ENCODE measurements around the gene ZFP2.

ZFP2 gene

DNA sequence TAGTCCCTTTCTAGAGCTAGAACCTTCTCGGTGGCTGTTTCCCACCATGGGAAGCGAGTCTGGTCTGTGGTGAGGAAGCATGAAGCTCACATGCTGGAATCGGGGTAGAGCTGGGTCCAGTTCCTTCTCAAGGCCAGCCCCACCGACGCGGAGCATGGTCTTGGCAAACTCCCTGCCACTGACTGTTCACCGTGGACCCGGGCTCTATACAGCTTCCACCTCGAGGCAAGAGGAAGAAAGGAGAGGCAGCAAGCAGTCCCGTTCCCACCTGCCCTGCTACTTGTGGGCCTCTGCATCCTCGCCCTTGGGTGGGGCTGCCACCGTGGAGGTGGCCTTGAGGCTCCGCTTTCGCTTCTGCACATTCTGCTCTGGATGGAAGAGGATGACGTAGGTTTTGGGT, 85.7 kb downstream of the ZFP2 start:
- DNase-seq (ENCODE audit: low read depth) = no peak

Data from amniotic epithelial cell (primary cell).